ENCODE measurements around the gene GMFB. TPM values are rescaled to one million over a fixed set of nuclear protein-coding genes. Genes with fewer than 3 reads are reported as not detected.

GMFB gene
- total and polyA plus RNA-seq, 9 of the 15 experiments (the other 6 are each of a cell fraction or from before 2014, with no cell fraction given) = 14.0 to 31.7 (median 20.5) TPM

DNA sequence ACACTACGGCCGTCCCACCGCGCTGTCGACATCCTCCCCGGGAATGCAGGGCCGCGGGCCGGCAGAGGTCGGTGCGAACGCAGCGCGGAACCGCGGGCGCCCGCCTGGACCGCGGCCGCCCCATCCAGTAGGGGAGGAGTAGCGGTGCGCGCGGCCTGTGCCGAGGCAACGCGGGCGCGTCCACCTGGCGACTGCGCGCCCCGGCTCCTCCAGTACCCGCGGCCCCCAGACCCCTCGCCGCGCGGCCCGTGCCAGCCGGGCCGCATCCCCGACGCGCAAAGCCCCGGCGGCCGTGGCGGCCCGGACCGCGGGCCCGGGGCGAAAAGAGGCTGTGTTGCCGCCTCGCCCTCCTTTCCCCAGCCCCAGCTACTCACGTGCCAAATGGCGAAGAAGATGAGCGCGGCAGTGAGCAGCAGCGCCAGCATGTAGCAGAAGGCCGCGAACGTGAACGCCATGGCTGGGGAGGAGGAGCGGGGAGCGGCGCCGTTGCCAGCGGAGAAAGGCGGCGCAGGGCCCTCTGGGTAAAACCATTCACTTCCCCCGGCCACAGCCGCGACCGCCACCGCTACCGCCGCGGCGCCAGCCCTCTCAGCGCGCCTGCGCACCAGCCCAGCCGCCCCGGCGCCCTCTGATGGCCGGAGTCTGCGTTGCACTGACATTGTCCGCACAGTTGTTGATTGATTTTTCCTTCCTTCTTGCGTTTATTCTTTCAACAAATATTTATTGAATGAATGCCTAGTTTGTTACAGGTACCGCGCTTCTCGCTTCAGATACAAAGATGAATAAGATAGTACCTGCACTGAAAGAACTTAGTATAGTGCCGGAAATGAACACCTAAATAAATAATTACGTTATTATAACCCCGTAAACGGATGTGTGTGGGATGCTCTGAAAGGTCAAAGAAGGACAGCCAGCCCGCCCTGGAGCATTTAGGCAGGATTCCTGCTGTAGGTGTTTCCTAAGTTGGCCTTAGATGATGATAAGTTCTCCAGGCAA is 47.6 kb downstream of the GMFB start, which contains the start of gene CNIH1 (continued):
- TF ChIP-seq, protein P1, sequence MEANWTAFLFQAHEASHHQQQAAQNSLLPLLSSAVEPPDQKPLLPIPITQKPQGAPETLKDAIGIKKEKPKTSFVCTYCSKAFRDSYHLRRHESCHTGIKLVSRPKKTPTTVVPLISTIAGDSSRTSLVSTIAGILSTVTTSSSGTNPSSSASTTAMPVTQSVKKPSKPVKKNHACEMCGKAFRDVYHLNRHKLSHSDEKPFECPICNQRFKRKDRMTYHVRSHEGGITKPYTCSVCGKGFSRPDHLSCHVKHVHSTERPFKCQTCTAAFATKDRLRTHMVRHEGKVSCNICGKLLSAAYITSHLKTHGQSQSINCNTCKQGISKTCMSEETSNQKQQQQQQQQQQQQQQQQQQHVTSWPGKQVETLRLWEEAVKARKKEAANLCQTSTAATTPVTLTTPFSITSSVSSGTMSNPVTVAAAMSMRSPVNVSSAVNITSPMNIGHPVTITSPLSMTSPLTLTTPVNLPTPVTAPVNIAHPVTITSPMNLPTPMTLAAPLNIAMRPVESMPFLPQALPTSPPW (CRISPR knock-in tag; IDR thresholded peaks at IDR 0.05) = peak; percentile 54; the same call in 1 of the 2 replicates
- TF ChIP-seq GABPB1 (CRISPR knock-in tag; IDR thresholded peaks at IDR 0.05) = peak; percentile 40; the same call in 1 of the 2 replicates
- TF ChIP-seq, protein P2, sequence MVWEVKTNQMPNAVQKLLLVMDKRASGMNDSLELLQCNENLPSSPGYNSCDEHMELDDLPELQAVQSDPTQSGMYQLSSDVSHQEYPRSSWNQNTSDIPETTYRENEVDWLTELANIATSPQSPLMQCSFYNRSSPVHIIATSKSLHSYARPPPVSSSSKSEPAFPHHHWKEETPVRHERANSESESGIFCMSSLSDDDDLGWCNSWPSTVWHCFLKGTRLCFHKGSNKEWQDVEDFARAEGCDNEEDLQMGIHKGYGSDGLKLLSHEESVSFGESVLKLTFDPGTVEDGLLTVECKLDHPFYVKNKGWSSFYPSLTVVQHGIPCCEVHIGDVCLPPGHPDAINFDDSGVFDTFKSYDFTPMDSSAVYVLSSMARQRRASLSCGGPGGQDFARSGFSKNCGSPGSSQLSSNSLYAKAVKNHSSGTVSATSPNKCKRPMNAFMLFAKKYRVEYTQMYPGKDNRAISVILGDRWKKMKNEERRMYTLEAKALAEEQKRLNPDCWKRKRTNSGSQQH (CRISPR knock-in tag; IDR thresholded peaks at IDR 0.05) = no peak
- no peak for TF ChIP-seq ATF1 (CRISPR knock-in tag; IDR thresholded peaks at IDR 0.05)
- peak; percentile 17; the same call in 1 of the 2 replicates for TF ChIP-seq ATF1 (tag; IDR thresholded peaks at IDR 0.05)
- peak; percentile 96 for TF ChIP-seq ZBTB1 (CRISPR knock-in tag; IDR thresholded peaks at IDR 0.05; ENCODE audit: borderline replicate concordance, low read depth)
- TF ChIP-seq, protein P3, sequence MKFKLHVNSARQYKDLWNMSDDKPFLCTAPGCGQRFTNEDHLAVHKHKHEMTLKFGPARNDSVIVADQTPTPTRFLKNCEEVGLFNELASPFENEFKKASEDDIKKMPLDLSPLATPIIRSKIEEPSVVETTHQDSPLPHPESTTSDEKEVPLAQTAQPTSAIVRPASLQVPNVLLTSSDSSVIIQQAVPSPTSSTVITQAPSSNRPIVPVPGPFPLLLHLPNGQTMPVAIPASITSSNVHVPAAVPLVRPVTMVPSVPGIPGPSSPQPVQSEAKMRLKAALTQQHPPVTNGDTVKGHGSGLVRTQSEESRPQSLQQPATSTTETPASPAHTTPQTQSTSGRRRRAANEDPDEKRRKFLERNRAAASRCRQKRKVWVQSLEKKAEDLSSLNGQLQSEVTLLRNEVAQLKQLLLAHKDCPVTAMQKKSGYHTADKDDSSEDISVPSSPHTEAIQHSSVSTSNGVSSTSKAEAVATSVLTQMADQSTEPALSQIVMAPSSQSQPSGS (CRISPR knock-in tag; IDR thresholded peaks at IDR 0.05) = no peak
- TF ChIP-seq, protein P4, sequence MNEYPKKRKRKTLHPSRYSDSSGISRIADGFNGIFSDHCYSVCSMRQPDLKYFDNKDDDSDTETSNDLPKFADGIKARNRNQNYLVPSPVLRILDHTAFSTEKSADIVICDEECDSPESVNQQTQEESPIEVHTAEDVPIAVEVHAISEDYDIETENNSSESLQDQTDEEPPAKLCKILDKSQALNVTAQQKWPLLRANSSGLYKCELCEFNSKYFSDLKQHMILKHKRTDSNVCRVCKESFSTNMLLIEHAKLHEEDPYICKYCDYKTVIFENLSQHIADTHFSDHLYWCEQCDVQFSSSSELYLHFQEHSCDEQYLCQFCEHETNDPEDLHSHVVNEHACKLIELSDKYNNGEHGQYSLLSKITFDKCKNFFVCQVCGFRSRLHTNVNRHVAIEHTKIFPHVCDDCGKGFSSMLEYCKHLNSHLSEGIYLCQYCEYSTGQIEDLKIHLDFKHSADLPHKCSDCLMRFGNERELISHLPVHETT (CRISPR knock-in tag; conservative IDR thresholded peaks at IDR 0.05 in 1 of 2, IDR thresholded peaks at IDR 0.05 in 1 of 2) = peak in 1 of 2 experiments; percentile 85; a peak in 2 of 4 replicates
- TF ChIP-seq ZNF436 (CRISPR knock-in tag; IDR thresholded peaks at IDR 0.05) = no peak
- TF ChIP-seq HNRNPLL (IDR thresholded peaks at IDR 0.05; ENCODE audit: low read depth, low read length, poor library complexity, severe bottlenecking) = peak; percentile 45
- peak; percentile 95 for TF ChIP-seq MEIS2 (IDR thresholded peaks at IDR 0.05; ENCODE audit: partially characterized antibody)
- TF ChIP-seq TAF15 (IDR thresholded peaks at IDR 0.05; ENCODE audit: low read depth, low read length) = no peak
- TF ChIP-seq, protein P5, sequence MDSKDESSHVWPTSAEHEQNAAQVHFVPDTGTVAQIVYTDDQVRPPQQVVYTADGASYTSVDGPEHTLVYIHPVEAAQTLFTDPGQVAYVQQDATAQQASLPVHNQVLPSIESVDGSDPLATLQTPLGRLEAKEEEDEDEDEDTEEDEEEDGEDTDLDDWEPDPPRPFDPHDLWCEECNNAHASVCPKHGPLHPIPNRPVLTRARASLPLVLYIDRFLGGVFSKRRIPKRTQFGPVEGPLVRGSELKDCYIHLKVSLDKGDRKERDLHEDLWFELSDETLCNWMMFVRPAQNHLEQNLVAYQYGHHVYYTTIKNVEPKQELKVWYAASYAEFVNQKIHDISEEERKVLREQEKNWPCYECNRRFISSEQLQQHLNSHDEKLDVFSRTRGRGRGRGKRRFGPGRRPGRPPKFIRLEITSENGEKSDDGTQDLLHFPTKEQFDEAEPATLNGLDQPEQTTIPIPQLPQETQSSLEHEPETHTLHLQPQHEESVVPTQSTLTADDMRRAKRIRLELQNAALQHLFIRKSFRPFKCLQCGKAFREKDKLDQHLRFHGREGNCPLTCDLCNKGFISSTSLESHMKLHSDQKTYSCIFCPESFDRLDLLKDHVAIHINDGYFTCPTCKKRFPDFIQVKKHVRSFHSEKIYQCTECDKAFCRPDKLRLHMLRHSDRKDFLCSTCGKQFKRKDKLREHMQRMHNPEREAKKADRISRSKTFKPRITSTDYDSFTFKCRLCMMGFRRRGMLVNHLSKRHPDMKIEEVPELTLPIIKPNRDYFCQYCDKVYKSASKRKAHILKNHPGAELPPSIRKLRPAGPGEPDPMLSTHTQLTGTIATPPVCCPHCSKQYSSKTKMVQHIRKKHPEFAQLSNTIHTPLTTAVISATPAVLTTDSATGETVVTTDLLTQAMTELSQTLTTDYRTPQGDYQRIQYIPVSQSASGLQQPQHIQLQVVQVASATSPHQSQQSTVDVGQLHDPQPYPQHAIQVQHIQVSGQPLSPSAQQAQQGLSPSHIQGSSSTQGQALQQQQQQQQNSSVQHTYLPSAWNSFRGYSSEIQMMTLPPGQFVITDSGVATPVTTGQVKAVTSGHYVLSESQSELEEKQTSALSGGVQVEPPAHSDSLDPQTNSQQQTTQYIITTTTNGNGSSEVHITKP (IDR thresholded peaks at IDR 0.05; ENCODE audit: partially characterized antibody) = peak; percentile 54
- peak; percentile 23; the same call in 1 of the 2 replicates for TF ChIP-seq DPF2 (IDR thresholded peaks at IDR 0.05)
- no peak for TF ChIP-seq NR2C2 (CRISPR knock-in tag; IDR thresholded peaks at IDR 0.05)
- peak; percentile 81; the same call in 1 of the 2 replicates for TF ChIP-seq NR2C2 (tag; IDR thresholded peaks at IDR 0.05)
